B cell (primary cell): Measurements from ENCODE around the gene ZFYVE16.

Source experiments
- EZH2 ChIP-seq: IDR thresholded peaks from 2 replicates; pipeline ENCODE4 v1.6.1; 2012; ENCODE audit warnings: borderline replicate concordance, low read depth, mild to moderate bottlenecking, moderate library complexity, low read length; ENCODE audit not compliant: insufficient read depth, poor library complexity, severe bottlenecking
- TF ChIP-seq, protein P1 (sequence below): fragments of 200-600 bp; IDR thresholded peaks from one replicate; pipeline ENCODE4 v1.8.0; 2022; ENCODE audit warnings: antibody characterized with exemption, mild to moderate bottlenecking

DNA sequence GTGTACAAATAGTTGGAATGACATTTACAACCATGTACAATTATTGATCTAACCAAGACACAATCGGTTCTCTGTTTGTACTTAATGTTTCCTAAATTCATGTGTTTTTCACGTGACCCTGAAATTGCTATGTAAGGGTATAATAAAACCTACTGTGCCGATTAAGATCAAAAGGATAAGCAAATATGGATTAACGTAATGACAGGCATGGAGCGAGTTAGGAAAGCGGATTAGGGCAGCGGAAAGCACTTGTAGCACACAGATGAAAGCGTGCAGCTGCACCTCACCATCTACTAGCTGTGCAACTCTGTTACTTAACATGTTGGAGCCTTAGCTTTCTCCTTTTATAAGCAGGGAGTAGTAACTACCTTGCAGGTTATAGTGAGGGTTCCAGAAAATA lies 38.3 kb upstream of the ZFYVE16 start:
- TF ChIP-seq, protein P1, sequence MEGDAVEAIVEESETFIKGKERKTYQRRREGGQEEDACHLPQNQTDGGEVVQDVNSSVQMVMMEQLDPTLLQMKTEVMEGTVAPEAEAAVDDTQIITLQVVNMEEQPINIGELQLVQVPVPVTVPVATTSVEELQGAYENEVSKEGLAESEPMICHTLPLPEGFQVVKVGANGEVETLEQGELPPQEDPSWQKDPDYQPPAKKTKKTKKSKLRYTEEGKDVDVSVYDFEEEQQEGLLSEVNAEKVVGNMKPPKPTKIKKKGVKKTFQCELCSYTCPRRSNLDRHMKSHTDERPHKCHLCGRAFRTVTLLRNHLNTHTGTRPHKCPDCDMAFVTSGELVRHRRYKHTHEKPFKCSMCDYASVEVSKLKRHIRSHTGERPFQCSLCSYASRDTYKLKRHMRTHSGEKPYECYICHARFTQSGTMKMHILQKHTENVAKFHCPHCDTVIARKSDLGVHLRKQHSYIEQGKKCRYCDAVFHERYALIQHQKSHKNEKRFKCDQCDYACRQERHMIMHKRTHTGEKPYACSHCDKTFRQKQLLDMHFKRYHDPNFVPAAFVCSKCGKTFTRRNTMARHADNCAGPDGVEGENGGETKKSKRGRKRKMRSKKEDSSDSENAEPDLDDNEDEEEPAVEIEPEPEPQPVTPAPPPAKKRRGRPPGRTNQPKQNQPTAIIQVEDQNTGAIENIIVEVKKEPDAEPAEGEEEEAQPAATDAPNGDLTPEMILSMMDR: no peak
- TF ChIP-seq EZH2: no peak
